Stimulated activated CD8-positive, alpha-beta memory T cell treated with anti-CD3 and anti-CD28 coated beads, Interleukin-4, amount 100 ng/mL, for 24 hours (primary cell): ENCODE results near the gene RAB3IP.
"Not testable (repeated sequence)": the region's sequence is repeated elsewhere in the genome, so short reads cannot be mapped to it uniquely, and the experiment has no call there.

Experiments used
- DNase-seq: peaks from one replicate; pipeline ENCODE4 v3.0.0-alpha.2; 2020; ENCODE audit warnings: low read depth

The RAB3IP gene

DNA sequence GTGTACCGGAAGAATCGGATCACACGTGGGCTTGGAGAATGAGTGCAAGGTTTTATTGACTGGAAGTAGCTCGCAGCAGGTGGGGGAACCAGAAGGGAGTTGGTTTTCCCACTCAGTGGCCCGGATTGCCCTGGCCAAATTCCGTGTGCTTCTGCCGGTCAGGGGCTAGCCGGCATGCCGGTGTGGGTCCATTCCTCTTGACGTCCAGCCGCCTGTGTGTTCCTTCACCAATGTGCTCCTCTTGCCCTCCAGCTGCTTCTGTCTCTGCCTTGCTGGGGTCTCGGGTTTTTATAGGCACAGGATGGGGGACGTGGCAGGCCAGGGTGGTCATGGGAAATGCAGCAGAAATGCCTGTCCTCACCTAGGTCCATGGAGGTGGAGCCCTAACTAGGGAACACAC is 97.4 kb downstream of the RAB3IP start:
- no peak for DNase-seq

DNA sequence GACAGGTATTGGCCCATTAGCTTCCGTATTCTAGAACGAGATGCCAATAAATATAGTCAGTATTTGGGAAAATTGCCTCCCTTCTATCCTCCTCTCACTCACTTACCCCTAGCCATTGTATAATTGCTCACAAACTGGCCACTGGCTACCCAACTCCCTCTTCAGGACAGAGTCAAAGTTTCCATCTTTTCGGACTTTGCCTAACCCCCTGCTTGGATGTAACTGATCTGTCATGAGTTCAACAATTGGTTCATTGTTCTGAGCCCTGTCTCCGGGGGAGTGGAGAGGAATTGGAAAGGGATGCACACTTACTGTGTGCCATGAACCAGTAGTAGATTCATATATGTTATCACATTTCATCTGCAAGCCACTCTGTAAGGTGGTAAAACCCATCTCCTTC is 98.5 kb downstream of the RAB3IP start:
- no peak for DNase-seq

DNA sequence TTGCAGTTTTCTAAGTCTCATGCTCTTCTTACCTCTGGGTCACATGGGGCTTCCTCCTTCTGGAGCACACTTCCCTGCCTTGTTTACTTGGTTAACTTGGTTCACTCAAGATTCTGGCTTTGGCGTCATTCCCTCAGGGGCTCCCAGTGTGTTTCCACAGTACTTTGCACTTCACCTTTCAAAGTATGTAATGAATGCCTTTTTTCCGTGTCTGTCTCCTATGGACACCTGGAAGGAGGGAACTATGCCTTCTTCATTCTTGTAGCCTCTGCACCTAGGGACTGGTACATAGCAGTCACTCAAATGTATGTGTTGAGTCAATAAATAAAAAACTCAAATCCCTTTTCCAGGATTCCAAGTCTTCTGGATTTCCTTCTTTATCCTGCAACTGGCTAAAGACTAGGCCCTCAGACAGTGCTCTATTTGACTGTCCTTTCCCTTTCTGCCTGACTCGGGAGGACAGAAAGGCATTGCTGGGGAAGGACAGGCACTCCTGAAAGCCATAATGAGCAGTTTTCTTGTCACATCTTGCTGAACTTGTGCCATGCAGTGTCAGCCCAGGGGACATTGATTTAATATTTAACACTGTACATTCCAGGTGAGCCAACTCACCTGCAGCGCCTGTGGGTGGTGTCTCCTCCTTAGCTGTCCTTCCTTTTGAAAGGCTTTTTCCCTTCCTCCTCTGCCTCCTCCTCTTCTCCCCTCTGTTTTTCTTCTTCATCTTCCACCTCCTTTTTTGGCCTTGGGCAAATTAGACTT is 99.2 kb downstream of the RAB3IP start:
- DNase-seq, result no peak

DNA sequence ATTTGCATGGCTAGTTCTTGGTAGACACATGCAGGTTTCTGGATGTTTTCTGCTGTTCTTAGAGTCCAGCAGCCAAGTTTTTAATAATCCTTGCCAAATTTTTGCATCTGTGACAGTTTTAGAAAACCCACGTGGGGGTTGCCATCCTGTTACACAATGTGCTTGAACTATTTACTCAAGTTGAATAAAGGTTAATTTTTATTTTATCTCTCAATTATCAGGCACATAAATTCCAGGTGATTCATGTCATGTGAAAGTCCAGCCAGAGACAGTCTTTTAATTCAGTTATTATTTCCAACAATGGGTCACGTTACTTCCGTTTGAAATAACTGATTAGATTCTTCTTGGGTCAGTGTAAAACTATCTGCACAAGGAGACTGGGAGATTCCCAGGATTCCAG is 102.1 kb downstream of the RAB3IP start:
- DNase-seq, result no peak

DNA sequence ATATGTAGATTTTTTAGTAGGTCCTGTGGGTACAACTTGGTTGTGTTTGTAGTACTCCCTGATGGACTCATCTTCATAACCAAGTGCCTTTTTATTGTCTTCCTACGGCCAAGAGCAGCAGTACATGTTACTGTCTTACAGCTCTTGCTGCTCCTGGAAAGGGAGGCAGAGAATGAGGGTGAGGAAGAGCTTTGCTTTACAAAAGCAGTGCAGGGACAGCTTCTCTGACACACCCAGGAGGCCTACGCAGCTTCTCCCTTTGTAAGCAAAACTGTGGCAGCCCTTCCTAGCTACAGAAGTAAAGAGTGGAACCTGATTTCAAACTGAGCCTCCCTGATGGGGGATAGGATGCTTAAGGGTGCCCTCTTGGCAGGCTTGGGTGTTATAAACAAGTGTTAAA is 104.9 kb downstream of the RAB3IP start:
- DNase-seq, result no peak

DNA sequence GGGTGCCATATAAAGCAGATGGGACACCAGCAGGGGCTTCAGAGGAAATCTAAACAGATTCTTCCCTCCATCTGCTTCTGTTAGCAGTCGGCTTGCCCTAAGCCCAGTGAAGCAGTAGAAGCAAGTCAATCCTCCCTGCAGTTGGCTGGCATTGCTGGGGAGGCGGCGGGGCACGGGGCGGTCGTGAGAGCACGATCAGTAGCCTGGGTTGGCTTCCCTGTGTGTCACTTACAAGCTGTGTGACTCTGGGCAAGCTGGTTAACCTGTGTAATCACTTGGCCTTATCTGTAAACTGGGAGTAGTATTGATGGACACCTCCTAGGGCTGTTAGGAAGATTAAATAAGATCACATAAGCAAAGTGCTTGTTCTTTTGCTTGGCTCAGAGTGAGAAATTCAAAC is 105.8 kb downstream of the RAB3IP start:
- DNase-seq, result no peak

DNA sequence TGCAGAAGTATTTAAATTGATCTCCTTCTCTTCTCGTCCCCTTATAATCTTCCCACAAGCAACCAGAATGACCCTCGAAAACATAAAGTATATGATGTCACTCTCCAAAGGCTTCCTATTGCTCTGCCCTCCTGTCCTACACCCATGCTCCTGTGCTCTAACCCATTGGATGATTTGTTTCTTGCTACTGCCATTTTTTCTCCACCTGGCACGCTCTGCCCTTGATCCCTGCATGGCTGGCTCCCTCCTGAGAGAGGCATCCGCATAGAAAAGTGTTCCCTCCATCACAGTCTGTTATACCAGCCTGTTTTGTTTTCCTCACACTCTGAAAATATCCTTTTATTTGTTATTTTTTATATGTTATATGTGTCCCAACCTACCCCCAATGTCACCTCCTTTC is 106.2 kb downstream of the RAB3IP start:
- DNase-seq, result no peak

DNA sequence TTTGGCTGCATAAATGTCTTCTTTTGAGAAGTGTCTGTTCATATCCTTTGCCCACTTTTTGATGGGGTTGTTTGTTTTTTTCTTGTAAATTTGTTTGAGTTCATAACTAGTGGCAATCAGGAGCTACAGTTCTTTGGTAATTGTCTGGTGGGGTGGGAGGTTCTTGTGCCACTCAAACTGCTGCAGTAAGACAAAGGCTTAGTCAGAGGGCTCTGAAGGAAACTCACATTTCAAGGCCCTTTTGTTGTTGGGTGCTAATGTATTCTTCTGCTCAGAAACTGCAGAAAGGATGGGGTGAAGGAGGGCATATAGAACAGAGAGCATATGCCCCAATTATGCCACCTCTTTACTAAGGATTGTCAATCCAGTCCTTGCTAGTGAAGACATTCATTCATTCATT is 108.3 kb downstream of the RAB3IP start:
- no peak for DNase-seq

DNA sequence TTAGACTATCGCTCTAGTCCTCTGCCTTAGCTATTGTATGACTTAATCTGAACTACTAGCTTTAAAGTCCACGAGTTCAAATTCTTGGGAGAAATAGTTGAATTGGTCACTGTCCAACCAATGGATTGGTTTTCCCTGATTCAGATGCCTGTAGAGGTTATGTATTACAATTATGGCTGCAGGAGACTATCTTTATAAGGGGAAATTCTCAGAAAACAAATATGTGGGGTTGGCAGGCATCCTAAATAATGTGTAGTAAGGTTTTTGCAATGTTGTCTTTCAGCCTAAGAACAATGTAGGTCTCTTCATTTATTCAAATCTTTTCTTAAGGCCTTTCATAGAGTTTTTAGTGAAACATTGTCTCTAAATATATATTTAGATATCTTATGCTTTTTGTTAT is 113.3 kb downstream of the RAB3IP start:
- DNase-seq, result no peak

DNA sequence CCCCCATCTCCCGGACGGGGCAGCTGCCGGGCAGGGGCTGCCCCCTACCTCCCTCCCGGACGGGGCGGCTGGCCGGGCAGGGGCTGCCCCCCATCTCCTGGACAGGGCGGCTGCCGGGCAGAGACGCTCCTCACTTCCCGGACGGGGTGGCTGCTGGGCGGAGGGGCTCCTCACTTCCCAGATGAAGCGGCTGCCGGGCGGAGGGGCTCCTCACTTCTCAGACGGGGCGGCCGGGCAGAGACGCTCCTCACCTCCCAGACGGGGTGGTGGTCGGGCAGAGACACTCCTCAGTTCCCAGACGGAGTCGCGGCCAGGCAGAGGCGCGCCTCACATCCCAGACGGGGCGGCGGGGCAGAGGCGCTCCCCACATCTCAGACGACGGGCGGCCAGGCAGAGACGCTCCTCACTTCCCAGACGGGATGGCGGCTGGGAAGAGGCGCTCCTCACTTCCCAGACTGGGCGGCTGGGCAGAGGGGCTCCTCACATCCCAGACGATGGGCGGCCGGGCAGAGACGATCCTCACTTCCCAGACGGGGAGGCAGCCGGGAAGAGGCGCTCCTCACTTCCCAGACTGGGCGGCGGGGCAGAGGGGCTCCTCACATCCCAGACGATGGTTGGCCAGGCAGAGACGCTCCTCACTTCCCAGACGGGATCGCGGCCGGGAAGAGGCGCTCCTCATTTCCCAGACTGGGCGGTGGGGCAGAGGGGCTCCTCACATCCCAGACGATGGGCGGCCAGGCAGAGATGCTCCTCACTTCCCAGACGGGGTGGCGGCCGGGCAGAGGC is 114.7 kb downstream of the RAB3IP start:
- DNase-seq, result not testable (repeated sequence)

DNA sequence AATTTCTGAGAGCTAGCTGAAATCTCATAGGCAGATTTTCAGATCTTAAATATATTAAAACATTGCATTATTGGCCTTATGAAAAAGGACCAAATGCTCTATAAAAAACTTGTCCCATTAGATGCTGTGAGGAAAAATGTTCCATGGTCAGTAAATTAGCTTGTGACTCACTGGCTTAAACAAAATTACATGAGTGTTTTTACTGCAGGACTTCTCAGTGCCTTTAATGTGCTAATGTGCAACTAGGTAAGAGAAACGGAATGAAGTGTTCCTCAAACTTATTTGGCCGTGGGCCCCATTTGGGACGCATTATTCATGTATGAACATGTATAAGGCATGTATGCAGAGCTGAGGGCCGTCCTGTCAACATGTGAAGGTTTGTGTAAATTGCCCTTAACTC is 128.0 kb downstream of the RAB3IP start:
- no peak for DNase-seq

DNA sequence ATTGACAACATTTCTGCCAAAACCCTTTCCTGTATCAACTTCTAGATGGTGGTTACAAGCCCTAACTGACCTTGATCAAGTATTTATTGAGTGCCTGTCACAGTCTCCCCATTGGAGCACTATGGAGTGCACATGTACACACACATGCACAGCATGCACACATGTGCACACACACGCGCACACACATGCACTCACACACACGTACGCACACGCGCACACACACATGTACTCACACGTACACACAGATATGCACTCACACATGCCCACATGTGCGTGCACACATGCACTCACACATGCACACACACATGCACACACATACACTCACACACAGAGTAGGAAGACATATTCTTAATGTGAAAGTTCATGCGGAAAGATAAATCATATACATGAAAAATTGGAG is 130.0 kb downstream of the RAB3IP start:
- DNase-seq, result no peak

DNA sequence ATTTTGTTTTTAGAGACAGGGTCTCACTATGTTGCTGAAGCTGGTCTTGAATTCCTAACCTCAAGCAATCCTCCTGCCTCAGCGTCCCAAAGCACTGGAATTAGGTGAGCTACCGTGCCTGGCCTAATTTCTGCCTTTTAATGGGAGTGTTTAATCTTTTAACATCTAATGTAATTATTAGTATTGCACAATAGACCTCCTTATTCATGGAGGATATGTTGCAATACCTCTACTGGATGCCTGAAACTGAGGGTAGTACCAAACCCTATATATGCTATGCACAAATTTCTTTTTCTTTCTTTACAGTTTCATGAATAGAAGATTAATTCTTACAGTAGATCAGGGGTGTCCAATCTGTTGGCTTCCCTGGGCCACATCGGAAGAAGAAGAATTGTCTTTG is 134.1 kb downstream of the RAB3IP start:
- DNase-seq, result no peak
